GM23338 (cell line): ENCODE data around the gene CACHD1.

Experiments
- EZH2 ChIP-seq: fragments of 200-600 bp; sonication (generic); IDR thresholded peaks from one replicate; pipeline ENCODE4 v1.8.0; 2017; ENCODE audit warnings: antibody characterized with exemption, mild to moderate bottlenecking, low read depth; ENCODE audit not compliant: unreplicated experiment
- JUNB ChIP-seq: IDR thresholded peaks from one replicate; pipeline ENCODE4 v1.6.1; 2016; ENCODE audit warnings: antibody characterized with exemption; ENCODE audit not compliant: unreplicated experiment
- STAT1 ChIP-seq: IDR thresholded peaks from one replicate; pipeline ENCODE4 v1.6.1; 2016; ENCODE audit warnings: antibody characterized with exemption; ENCODE audit not compliant: unreplicated experiment
- ZNF331 ChIP-seq: fragments of 250-450 bp; sonication (Bioruptor Pico); IDR thresholded peaks from 2 replicates; pipeline ENCODE4 v1.5.0; 2020; ENCODE audit warnings: low read depth, mild to moderate bottlenecking, moderate library complexity
- TF ChIP-seq, protein P1 (sequence below), 2 experiments: fragments of 200-600 bp in 1 of 2; sonication (generic) in 1 of 2; conservative IDR thresholded peaks; 2 replicates each; pipeline versions ENCODE4 v1.5.1 to v1.6.1; 2016 to 2017; ENCODE audit warnings: antibody characterized with exemption in 2 of 2, low read depth in 2 of 2, mild to moderate bottlenecking in 2 of 2, moderate library complexity in 1 of 2

GRCh38 chr1:64568171-64568450 is 98.2 kb downstream of the CACHD1 start:
- TF ChIP-seq, protein P1, sequence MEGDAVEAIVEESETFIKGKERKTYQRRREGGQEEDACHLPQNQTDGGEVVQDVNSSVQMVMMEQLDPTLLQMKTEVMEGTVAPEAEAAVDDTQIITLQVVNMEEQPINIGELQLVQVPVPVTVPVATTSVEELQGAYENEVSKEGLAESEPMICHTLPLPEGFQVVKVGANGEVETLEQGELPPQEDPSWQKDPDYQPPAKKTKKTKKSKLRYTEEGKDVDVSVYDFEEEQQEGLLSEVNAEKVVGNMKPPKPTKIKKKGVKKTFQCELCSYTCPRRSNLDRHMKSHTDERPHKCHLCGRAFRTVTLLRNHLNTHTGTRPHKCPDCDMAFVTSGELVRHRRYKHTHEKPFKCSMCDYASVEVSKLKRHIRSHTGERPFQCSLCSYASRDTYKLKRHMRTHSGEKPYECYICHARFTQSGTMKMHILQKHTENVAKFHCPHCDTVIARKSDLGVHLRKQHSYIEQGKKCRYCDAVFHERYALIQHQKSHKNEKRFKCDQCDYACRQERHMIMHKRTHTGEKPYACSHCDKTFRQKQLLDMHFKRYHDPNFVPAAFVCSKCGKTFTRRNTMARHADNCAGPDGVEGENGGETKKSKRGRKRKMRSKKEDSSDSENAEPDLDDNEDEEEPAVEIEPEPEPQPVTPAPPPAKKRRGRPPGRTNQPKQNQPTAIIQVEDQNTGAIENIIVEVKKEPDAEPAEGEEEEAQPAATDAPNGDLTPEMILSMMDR (conservative IDR thresholded peaks at IDR 0.05; ENCODE audit: low read depth in 2 of 2), result no peak
- TF ChIP-seq JUNB, result no peak
- no peak for TF ChIP-seq EZH2
- no peak for TF ChIP-seq STAT1
- no peak for TF ChIP-seq ZNF331 (CRISPR knock-in tag)
